HG02973 (cell line): ENCODE results near the gene DISC1.
"Not testable (repeated sequence)": the region's sequence is repeated elsewhere in the genome, so short reads cannot be mapped to it uniquely, and the experiment has no call there.

Experiments used
- ATAC-seq: cut with Tn5 transposase; IDR thresholded peaks from one replicate; pipeline ENCODE4 v1.9.1; 2021; ENCODE audit warnings: moderate library complexity; ENCODE audit not compliant: unreplicated experiment

Gene DISC1

DNA sequence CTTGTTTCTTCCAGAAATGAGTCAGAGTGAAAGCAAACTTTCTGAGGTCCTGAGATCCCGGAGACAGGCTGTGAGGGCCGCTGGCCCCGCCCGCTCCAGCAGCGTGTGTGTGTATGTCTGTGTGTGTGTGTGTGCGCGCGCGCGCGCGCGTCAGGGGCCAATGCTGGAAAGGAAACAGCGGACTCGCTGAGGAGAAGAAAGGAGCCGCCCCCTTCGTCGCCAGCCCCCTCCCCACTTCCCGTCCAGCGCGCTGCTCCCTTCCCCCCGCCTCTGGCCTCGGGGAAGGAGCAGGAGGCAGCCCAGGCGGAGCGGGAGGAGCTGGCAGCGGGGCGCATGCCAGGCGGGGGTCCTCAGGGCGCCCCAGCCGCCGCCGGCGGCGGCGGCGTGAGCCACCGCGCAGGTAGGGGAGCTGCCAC is at the start of gene DISC1:
TSS of gene DISC1 (plus strand) at position 256 of the 416 bp plus-strand sequence. CDS start at position 334, 78 bp downstream.
- ATAC-seq = peak; percentile 47

DNA sequence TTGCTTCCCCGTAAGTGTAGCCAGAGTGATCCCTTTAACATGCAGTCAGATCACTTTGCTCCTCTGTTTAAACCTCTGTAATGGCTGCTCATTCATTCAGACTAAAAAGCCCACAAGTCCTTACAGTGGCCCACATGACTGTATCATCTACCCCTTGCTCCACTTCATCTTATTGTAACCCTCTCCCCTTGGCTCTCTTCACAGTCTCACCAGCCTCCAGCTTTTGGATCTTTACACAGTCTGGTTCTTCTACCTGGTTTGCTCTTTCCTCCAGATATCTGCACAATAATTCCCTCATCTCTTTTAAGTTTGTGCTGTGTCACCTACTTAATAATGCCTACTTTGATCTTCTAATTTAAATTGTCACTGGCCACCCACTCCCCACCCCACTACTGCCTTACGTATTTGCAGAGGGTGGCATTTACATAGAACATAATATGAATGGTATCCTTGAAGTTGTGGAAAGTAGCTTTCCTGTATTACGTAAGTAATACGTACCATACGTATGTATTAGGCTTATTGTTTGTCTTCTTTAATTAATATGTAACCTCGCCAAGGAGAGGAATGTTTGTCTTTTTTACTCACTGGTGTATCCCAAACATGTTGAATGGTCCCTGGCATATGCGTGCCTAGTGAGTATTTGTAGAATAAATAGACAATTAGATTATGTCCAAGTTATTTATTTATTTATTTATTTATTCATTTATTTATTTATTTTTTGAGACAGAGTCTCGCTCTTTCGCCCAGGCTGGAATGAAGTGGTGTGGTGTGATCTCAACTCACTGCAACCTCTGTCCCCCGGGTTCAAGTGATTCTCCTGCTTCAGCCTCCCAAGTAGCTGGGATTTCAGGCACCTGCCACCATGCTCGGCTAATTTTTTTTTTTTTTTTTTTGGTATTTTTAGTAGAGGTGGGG is 49.5 kb upstream of the DISC1 start:
- no peak for ATAC-seq

- ATAC-seq = no peak
Observed at GRCh38 chr1:231580874-231581273, 45.7 kb upstream of the DISC1 start.

GRCh38 chr1:231581859-231582258 is 44.7 kb upstream of the DISC1 start:
- no peak for ATAC-seq

DNA sequence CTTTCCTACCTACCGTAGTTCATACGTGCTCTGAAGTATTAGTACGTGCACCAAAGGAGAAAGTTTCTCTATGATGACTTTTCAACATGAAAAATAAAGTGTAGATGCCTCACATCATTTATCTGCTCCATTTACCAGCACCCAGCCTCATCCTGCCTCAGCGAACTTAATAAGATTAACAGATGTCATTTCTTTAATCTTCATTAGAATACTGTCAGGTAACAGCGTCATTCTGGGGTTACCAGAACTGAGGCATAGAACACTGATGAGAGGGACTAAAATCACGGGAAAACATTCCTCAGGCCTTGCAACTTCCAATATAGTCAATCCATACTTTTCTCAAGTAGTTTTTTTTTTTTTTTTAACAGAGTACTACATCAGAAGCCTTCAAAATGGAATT is 43.2 kb upstream of the DISC1 start:
- ATAC-seq = no peak

DNA sequence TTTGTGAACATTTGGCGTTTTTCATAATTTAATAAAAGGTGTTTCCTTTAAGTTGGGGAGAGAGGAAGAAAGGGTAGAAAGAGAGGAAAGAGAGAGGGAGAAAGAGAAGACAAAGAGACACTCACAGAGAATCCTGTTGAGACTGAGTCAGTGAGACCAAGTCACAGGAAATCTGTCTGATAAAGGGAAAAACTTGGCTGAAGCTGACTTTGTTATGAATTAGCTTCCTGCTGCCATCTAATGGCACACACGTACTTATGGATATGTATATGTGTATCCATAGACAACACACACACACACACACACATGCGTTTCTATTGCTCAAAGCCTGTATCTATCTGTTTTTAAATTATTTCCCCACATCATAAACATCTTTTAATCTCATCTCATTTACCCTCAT is 42.5 kb upstream of the DISC1 start:
- no peak for ATAC-seq

- ATAC-seq = no peak
Observed at GRCh38 chr1:231584921-231585320, 41.7 kb upstream of the DISC1 start.

GRCh38 chr1:231590453-231591198 is 36.0 kb upstream of the DISC1 start:
- ATAC-seq = no peak

DNA sequence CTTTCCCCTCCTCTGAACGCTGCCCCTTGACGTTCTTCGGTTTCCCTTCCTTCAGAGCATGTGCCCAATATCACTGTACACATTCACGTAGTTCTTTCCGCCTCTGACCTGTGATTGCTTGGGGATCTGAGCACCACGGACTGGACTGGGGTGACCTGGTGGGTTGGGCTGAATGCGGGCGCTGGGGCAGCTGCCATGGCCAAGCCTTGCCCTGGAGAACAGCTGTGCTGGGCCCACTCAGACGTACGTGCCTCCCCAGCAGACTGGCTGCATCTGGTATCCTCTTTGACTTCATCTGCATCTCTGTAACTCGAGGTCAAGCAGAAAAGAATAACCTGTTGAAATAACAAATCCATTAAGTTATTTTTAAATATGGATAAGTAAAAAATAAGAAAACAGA is 35.1 kb upstream of the DISC1 start:
- no peak for ATAC-seq

GRCh38 chr1:231592809-231593208 is 33.8 kb upstream of the DISC1 start:
- ATAC-seq = no peak

DNA sequence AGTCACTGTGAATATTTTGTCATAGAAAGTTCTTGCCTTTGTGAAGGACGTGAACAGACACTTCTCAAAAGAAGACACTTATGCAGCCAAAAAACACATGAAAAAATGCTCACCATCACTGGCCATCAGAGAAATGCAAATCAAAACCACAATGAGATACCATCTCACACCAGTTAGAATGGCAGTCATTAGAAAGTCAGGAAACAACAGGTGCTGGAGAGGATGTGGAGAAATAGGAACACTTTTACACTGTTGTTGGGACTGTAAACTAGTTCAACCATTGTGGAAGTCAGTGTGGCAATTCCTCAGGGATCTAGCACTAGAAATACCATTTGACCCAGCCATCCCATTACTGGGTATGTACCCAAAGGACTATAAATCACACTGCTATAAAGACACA is 33.3 kb upstream of the DISC1 start:
- ATAC-seq = not testable (repeated sequence)

DNA sequence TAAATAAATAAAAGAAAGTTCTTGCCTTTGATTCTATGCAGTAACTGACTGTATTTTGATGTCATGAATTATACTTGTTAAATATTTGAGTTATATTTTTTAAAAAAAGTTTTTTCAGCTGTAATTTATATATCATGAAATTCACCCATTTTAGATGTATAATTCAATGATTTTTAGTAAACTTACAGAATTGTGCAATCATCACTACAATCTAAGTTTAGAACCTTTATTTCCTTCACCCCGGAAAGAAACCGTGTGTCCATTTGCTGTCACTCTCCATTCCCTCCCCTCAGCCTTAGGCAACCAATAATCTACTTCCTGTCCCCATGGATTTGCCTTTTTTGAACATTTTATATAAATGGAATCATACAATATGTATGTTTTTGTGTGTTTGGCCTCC is 32.5 kb upstream of the DISC1 start:
- no peak for ATAC-seq

GRCh38 chr1:231594749-231595148 is 31.8 kb upstream of the DISC1 start:
- ATAC-seq = no peak

GRCh38 chr1:231596337-231596791 is 30.2 kb upstream of the DISC1 start:
- ATAC-seq = no peak

DNA sequence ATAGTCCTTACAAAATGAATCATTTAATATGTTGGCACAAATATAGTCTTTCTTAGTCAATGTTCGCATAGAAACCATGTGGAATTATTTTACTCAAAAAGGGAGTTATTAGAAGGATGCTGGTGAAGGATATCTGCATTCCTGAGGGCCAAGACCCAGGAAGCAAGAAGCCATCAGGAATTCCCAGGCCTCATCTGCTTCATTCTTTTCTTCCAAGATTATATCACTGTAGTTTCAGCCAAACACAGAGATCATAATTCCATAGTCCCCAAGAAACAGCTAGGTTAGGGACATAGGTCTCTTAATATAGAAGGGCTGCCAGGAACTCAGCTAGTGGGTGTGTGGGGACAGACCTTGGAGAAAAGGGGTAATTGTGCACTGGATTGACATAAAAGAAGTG is 28.6 kb upstream of the DISC1 start:
- ATAC-seq = no peak

GRCh38 chr1:231600458-231600976 is 26.1 kb upstream of the DISC1 start:
- ATAC-seq = no peak

GRCh38 chr1:231601824-231602672 is 24.5 kb upstream of the DISC1 start:
- ATAC-seq = no peak

DNA sequence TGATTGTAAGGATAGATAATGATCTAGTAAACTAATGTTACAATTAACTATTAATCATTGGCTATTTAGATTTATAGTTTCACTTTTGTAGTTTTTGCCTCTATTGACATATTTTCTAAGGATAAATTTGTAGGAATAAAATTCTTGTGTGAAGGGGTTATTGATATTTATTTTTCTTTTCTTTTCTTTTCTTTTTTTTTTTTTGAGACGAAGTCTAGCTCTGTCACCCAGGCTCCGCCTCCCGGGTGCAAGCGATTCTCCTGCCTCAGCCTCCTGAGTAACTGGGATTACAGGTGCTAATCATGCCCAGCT is 24.0 kb upstream of the DISC1 start:
- ATAC-seq = no peak

DNA sequence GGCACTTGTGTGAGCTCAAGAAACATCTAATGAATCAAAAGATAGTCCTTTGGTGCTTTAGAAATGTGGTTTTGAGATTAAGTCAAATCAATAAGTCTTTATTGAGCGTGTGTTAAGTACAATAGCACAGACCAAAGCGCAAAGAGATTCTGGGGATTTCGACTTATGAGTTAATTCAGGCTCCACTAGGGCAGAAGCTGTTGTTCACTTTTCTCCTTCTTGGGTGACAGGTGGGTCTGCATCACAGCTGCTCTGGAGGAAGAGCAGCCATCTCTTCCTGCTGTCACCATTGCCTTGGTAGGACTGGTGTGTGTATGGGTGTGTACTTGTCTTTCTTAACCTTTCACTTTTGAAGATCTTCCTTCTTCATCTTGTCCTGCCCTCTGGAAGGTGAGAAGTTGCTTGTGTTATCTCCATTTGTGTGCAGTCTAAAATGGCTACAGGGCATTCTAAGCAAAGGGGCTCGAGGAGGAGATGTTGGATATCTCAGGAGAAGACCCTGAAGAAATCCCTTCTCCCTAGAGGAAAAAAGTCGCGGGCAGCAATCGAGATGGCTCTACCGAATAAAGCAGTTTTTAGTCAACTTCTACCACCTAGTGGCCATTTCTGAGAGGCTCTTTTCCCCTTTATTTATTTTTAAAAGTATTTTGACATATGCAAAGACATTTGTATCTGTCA is 22.9 kb upstream of the DISC1 start:
- peak; percentile 66 for ATAC-seq

DNA sequence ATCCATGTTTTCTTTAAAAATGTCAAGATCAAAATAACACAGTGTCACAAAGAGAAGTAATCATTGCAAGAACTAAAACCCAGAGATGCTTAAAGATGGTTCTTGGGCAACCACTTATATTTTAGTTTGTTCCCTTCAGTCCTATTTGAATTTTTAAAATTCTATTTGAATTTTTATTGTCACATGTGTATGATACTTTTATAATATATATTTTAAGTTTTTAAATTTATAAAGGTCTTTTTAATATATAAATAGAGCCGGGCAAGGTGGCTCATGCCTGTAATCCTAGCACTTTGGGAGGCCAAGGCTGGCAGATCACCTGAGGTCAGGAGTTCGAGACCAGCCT is 22.3 kb upstream of the DISC1 start:
- no peak for ATAC-seq
